Measurements from ENCODE around the gene P3H4. TPM values are rescaled to one million over a fixed set of nuclear protein-coding genes. Genes with fewer than 3 reads are reported as not detected.
A peak's percentile ranks its signal among the peaks of the same experiment; 100 is the strongest.
"Not testable (repeated sequence)": the region's sequence is repeated elsewhere in the genome, so short reads cannot be mapped to it uniquely, and the experiment has no call there.

The P3H4 gene
- total RNA-seq, 1 experiment from 2014 or later, result 42.9 TPM

DNA sequence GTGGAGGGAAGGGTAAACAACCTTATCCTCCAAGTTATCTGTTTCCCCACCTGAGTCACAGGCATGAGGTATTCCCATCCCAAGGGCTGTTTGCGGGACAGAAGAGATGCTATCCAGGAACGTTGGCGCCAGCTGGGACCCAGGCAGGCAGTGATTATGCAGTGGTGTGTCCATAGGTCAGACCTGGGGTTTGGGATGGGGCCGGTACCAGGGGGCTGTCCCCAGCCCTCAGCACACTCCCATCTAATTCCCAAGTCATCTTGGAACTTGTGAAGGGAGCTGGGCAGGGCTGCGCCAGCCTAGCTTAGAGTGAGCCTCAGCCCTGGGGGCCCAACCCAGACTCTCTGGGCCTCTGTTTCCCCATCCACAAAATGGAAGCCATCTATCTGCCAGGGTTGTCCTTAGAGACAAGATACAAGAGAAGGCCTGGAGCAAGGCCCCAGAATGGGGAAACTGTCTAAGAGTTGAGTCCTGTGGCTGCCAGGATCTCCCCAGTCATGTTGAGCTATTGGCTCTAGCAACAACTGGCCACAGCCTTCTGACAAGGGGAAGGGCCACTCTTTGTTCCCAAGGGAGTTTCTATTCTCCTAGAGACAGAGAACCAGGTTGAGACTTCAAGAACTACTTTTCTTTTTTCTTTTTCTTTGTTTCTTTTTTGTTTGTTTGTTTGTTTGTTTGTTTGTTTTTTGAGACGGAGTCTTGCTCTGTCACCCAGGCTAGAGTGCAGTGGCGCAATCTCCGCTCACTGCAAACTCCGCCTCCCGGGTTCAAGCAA lies 15.4 kb downstream of the P3H4 start:
- DNase-seq (ENCODE audit: extremely low read depth, low read depth), result no peak

DNA sequence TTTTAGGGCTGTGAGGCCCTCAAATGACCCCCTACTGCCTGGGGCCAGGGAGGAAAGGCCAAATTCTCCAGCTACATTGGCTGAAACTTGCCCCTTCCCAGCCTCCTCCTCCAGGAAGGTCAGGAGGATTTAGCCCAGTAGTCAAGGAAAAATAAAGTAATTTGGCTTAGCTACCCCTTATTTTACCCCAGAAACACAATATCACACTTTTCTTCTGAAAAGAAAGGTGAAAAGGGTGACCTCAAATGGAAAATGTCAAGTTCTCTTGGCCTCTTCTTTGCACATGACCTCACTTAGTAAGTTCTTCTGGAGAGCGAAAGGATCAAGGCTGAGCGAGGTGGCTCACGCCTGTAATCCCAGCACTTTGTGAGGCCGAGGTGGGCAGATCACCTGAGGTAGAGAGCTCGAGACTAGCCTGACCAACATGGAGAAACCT lies 17.2 kb downstream of the P3H4 start:
- DNase-seq (ENCODE audit: extremely low read depth, low read depth), result no peak

DNA sequence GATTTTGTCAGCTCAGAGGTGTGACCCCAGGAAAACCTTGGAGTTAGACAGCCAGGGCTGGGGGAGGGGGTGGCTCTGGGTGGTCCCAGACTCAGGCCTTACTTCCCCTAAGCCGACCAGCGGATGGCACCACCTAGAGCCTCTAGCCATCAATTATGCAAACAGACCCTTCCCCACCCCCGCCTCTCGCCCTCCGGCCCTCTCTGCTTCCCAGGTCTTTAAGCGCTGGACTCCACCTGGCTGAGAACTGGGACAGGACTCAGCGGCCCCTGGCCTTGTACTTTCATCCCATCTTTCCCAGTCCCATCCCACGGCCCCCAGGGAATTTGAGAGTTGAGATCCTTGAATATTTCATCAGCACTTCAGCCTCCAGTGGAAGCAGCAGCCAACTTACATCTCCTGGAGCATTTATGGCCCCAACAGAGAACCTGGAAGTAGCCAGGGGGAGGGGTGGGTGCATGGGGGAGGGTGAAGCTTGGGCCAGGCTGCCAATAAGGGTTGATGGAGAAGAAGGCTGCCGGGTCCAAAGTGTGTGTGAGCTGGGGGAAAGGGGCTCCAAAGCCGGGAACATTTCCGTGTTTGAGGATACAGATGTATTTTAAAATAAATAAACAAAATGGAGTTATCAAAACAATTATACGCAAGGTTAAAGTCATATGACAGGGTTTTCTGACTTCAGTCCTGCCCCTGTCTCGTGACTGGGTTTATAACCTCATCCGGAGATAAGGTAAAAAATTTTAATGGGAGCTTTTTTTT lies 17.8 kb downstream of the P3H4 start:
- peak; percentile 49 for DNase-seq (ENCODE audit: extremely low read depth, low read depth)

DNA sequence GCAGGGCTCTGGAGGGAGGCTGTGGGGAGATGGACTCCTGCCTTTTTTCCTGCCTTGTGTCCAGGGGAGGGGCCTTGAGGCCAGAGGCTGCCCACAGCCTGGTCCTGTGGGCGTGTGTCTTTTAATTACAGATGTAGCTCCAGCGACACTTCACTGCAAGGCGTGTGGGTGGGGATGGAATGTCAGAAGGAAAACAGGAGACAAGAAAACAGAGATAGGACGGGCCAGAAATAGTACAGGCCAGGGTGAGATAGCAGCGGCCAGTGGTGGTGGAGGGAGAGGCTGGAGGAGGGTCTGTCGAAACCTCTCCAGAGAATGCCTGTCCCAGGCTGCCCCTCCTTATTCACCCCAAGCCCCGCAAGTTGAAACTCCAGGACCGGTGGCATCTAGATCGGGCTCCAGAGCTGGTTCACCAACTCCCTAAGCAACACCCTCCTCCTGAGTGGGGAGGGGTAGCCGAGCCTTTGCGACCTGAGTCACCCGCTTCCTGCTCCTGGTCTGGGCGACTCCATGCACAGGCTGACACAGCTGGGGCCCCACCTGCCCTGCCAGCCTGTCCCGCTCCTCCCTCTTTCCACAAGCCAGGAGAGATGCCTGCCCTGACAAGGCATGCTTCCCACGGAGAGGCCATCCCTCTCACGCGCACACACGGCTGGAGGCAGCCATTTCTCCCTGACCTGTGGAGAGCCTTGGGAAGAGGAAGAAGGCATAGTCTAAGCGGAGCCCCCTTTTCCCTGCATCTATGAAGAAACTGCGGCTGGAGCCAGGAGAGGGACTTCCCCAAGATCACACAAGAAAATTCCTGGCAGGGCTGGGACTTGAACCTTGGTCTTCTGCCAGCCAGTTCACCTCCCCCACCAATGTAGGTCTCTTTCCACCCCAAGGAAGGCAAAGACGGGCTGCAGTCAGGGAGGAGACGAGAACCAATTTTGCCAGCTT lies 18.6 kb downstream of the P3H4 start:
- DNase-seq (ENCODE audit: extremely low read depth, low read depth), result peak; percentile 81

DNA sequence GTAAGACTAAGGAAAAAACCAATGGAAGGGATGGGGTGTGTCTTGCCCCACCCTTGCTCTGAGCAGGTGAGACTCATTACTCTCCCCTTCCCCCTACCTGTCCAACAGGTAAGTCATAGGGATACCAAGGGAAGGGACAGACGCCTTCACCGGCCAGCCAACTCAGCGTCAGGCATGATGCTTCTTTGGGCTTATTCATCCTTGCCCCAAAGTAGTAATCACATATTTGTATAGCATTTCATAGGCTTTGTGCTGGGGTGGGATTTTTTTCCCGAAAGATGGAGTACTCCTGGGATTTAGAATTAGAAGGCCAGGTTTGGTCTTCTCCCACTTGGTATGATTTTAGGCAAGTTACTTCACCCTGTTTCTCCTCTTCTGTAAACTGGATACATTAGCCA lies 24.7 kb downstream of the P3H4 start:
- DNase-seq (ENCODE audit: extremely low read depth, low read depth), result no peak

DNA sequence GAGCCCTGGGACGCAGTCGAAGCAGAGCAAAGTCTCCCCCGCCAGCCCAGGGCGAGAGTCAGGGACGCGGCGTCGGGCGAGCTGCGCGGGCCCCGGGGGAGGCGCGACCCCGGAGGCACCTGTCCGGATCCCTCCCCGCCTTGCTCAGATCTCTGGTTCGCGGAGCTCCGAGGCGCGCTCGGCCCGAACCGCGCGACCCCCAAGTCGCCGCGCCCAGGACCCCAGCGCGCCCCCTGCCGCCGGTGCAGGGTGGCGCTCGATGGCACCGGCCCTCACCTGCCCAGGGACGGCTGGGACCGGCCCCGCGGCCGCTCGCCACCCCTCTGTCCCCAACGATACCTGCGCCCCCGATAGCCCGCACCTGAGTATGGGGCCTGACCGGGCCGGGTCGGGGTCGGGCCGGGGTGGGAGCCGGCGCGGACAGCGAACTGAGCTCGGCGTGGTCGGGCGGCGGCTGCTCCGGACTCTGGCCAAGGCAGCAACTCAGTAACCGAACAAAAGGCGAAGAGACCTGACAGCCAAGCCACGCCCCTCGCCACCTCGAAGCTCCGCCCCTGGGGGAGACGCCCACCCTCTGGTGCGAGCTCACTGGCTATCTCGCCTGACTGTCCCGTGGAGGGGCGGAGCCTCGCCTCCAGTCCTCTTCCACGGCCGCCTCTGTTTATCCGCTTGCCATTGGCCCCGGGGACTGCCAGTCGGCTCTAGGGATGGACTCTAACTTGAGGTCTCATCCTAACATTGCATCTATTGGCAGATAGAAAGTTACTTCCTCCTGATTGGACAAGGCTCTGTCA lies 25.3 kb downstream of the P3H4 start, which contains the start of gene JUP:
TSS of gene JUP (minus strand) at position 485 of the 794 bp plus-strand sequence. CDS start 14,857 bp downstream, outside the sequence.
- peak; percentile 100 for DNase-seq (ENCODE audit: extremely low read depth, low read depth)

DNA sequence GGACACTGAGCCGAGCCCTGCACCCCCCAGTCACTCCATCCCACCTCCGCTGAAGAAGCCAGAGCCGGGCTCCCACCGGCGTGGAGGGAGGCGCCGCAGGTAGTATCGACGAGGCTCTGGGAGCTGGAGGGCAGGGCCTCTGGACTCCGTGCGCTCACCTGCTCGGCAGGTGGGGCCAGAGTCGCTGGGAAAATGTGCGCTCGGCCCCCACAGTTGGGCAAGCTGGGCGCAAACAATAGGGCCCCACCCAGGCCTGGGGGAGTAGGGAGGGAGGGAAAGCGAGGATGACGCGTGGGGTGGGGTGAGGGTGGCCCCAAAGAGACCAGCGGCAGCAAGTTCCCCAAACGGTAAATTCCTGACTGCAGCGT lies 25.9 kb downstream of the P3H4 start:
- DNase-seq (ENCODE audit: extremely low read depth, low read depth), result no peak

DNA sequence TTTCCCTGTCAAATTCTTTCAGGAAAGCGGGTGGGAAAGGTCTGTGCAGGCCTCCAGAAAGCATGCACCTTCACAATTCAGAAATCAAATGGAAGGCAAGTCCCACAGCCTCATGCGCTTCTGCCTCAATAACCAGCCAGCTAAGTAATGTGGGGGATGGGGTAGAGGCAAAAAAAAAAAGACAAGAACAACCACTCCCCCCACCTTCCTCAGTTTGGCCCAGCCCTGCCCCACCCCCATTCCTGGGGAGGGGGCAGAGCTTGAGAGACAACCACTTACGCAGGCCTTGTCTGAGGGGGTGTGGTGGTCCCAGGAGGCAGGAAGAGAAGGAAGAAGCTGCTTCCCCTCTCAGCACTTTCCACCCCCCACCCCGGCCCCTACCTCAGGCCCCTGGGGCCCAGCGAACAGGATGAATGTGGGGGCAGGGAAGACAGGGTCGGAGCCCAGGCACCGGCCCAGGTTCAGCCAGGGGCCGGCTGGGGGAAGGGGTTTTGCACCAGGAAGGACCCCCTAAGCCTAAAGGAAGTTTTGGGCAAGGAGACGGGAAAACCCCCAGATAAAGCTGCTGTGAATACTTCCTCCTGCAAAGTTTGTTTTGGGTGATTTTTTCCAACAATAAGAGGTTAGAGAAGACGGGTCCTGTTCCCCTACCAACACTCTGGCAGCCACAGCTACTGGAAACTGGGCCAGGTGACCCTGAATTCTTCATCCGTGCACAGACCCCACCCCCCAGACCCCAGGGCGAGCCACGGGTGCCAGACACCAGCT lies 26.5 kb downstream of the P3H4 start:
- DNase-seq (ENCODE audit: extremely low read depth, low read depth), result no peak

DNA sequence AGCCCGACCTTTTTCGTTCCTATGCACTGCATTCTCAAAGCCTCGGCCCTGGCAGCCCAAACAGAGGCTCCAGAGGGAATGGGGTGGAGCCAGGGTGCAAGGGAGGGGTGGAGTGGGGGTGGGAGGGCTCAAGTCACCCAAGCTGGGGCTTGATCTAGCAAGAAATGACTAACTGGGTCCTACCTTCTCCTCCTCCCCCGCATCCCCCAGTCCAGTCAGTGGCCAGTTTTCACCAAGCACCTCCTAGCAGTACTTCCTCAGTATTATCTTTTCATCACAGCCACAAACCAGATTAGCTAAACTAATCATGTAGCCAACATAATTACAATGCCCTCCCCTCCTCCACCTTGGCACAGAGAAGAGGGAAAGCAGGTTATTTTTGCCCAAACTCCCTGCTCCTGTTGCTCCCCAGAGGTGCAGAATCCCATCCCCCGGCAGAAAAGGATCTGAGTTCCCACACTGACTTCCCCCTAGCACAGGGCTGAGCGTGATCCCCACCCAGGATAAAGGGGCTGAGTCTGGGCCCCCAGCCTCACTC lies 27.5 kb downstream of the P3H4 start:
- no peak for DNase-seq (ENCODE audit: extremely low read depth, low read depth)

DNA sequence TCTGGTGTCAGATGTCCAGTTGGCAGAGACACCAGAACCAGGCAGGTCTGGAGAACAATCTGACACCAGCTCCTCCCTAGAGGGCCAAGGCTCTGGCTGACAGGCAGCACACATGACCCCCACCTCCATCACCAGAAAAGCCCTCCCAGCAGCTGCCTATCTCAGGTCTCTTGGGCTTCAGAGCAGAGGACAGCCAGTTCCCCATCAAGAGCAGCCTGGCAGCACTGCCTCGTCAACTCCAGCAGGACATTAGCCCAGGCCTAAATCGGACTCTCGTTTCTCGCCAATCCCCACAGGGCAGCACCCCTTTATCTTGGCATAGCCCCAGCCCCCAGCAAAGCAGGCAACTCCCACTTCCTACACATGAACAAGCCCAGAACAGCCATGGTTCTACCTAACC lies 29.6 kb downstream of the P3H4 start:
- DNase-seq (ENCODE audit: extremely low read depth, low read depth), result no peak

DNA sequence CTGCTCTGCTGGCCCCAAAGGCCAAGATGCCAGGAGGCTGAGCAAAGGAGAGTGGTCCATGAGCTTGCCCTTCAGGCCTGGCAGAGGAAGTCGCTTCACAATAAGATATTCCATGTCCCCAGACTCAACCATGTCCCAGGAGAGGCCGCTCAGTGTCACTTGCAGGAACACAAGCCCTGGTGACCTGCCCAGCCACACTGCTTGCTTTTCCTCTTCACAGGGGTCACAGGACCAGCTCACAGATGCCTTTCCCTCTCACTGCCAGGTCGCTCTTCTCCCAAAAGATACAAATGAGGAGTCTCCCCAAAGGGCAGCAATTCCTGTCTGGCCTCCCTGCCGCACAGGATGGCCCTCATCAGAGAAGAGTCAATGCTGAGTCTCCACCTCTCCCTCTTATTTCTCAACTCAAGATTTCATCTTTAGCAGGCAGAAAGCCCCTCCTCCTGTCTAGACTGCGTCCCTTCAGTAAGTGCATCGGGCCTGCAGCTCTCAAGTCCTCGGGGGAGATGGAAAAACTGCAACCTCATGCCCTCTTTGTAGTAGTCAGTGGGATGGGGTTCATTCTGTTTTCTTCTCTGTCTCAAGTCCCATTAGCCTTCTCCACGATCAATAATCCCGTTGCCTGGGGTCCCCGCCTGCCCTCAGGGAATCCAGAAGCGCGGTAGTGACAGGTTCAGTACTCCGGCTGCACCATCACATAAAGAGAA lies 30.2 kb downstream of the P3H4 start:
- no peak for DNase-seq (ENCODE audit: extremely low read depth, low read depth)

DNA sequence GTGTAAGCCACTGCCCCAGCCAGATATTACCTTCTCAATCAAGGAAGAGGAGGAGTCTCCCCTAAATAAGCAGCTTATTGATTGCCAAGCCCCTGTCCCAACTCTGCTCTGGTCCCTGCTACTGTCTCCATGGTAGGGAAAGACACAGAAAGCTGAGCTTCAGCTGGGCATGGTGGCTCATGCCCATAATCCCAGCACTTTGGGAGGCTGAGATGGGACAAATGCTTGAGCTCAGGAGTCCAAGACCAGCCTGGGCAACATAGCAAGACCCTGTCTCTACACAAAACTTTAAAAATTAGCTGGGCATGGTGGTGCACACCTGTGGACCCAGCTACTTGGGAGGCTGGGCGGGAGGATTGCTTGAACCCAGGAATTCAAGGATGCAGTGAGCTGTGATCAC lies 31.8 kb downstream of the P3H4 start:
- DNase-seq (ENCODE audit: extremely low read depth, low read depth), result no peak

DNA sequence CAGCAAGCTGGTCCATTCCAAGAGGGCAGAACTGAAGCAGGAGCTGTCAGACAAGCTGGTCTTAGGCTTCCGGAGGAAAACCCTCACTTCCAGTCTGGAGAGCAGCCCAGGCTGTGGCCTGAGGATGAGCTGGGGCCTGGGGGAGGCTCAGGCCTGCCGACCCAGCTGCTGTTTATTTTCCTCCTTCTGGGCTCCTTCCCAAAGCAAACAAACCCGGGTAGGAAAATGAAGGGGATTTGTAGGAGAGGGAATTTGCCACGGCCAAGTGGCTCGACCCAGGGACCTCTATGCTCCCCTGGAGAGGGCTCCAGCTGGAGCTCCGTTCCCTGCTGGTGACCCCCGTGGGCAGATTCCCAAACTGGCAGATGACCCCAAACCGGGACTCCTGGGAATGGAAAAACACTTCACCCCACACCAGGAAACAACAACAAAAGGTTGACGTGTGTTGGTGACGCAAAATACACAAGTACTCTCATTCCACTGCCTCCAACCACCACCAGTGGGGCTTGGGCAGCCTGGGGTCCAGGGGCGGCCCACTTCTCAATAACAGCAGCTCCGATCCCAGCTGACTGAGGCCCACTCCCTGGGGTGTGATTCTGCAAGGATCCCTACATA lies 34.1 kb downstream of the P3H4 start:
- peak; percentile 86 for DNase-seq (ENCODE audit: extremely low read depth, low read depth)

DNA sequence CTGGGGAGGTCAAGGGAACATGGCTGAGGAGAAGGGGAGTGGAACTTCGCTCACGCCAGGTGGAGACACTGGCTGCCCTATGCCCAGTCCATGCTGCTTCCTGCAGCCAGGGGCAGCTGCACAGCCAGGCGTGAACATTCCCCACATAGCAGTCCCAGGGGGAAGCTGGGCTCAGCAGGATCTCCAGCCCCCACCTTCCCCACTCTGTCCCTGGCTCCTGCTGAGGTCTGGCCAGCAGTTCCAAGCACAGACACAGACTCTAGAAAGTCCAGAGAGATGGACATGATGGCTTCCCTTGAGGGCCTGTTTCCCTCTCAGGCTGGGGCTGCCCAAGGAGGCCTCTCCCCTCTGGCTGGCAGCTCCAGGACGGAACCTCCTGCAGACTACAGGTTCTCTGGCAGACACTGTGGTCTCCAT lies 34.6 kb downstream of the P3H4 start:
- DNase-seq (ENCODE audit: extremely low read depth, low read depth), result peak; percentile 68

DNA sequence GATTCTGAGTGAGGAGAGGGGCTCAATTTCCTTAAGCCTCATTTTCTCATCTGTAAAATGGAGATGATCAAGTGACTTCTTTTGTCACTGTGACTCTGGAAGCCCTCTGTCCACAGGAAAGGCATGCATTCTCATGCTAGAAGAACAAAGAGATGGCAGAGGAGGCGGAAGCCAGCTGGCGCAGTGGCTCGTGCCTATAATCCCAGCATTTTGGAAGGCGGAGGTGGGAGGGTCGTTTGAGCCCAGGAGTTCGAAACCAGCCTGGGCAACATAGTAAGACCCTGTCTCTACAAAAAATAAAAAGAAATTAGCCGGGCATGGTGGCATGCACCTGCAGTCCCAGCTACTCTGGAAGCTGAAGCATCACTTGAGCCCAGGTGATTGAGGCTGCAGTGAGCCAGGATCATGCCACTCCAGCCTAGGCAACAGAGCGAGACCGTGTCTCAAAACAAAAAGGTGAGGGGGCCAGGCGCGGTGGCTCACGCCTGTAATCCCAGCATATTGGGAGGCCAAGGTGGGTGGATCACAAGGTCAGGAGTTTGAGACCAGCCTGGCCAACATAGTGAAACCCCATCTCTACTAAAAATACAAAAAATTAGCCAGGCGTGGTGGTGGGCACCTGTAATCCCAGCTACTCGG lies 35.4 kb downstream of the P3H4 start:
- DNase-seq (ENCODE audit: extremely low read depth, low read depth), result not testable (repeated sequence)

DNA sequence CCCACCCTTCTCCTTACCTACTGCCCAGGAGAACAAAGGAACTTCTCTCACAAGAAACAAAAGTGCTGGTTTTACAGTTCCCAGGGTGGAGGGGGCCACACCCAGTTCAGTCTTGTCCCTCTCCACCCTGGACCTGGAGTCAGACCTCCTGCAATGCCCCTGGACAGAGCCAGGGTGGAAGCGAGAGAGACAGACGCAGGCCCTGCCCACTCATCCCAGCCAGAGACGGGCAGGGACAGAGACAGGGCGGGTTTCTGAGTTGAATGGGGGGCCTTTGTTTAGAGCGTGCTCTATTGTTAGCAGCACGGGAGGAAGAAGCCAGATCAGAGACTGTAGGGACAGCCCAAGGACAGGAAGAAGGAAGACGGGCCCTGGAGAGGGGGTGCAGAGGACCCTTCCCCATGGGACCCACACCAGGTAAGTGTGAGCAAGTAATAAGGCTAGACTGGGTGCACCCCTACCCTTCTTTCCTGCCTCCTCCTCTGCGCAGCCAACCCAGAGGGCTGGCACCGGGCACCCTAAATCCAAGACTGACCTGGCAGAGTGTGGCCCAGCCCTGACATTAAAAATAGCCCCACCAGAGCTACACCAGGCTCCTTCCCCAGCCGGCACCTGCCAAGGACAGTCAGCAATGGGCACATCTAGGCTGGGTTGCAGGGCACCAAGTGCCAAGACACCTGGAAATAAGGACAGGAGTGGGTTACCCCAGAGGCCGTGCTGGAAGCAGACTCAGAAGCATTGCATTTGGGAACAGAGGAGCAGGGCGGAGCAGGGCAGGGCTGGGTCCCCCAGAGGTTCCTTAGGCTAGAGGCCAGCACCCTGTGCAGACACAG lies 36.1 kb downstream of the P3H4 start:
- DNase-seq (ENCODE audit: extremely low read depth, low read depth), result no peak

Data from NCI-H460 (cell line).